Urinary bladder (tissue), 4 donors: ENCODE data around the gene HOXA5. TPM values are rescaled to one million over a fixed set of nuclear protein-coding genes. Genes with fewer than 3 reads are reported as not detected.

Source experiments
- DNase-seq: peaks from one replicate; pipeline ENCODE4 v3.0.0-alpha.2; 2015; ENCODE audit errors: extremely low spot score
- H3K27ac ChIP-seq: one replicate; pipeline ENCODE4 v1.5.1; 2013; ENCODE audit warnings: low read depth, mild to moderate bottlenecking, moderate library complexity
- H3K36me3 ChIP-seq: one replicate; pipeline ENCODE4 v1.6.1; 2013; ENCODE audit warnings: mild to moderate bottlenecking, moderate library complexity; ENCODE audit not compliant: insufficient read depth
- H3K4me1 ChIP-seq: one replicate; pipeline ENCODE4 v1.6.1; 2013; ENCODE audit warnings: mild to moderate bottlenecking, moderate library complexity; ENCODE audit not compliant: insufficient read depth
- H3K4me3 ChIP-seq: one replicate; pipeline ENCODE4 v1.5.1; 2013; ENCODE audit warnings: low read depth, low read length
- WGBS: extraction: QIAGEN DNeasy Blood & Tissue Kit; methylation state at CpG from one replicate; pipeline ENCODE4 v1.1.7; 2013; 5-methylcytosine and 5-hydroxymethylcytosine counted together
- polyA plus RNA-seq: library from polyadenylated mRNA; stranded (reverse); fragments of 200-250 nt; gene quantifications from one replicate; pipeline ENCODE4 v1.2.3, GENCODE V29; 2013
- total RNA-seq: library from RNA; depleted of rRNA; stranded (reverse); fragments of >200 nt; gene quantifications from one replicate; pipeline ENCODE4 v1.2.3, GENCODE V29; 2014
- donor health status: healthy with polysubstance abuse.
- donor health status: healthy.

Gene HOXA5
- total and polyA plus RNA-seq, 2 donors, result 9.9 to 12.5 TPM

GRCh38 chr7:27138985-27139333, 4.5 kb downstream of the HOXA5 start:
- Histone ChIP-seq H3K36me3 (peaks cover 3% of the 10 kb centered on the region), H3K4me1 (no peaks in the 10 kb centered on the region), H3K4me3 (peak overlapping the region; percentile 18), H3K27ac (peak overlapping the region; percentile 69)
- DNase-seq, result no peak
- 76% methylated on average over 11 of the region's 11 CpGs for WGBS

GRCh38 chr7:27138472-27138871, 5.0 kb downstream of the HOXA5 start:
- DNase-seq, result no peak
- Histone ChIP-seq H3K27ac (peak overlapping the region; percentile 53), H3K4me1 (no peaks in the 10 kb centered on the region), H3K36me3 (peaks cover 3% of the 10 kb centered on the region), H3K4me3 (no peak overlapping the region)
- WGBS, result 92% methylated on average over 1 of the region's 1 CpG

GRCh38 chr7:27137640-27138315, 5.7 kb downstream of the HOXA5 start:
- Histone ChIP-seq H3K4me3 (no peak overlapping the region), H3K4me1 (no peaks in the 10 kb centered on the region), H3K27ac (no peak overlapping the region)

GRCh38 chr7:27134392-27134791, 9.1 kb downstream of the HOXA5 start:
- Histone ChIP-seq H3K36me3 (no peaks in the 10 kb centered on the region), H3K4me1 (peaks cover 3% of the 10 kb centered on the region), H3K27ac (no peak overlapping the region), H3K4me3 (no peak overlapping the region)
- WGBS, result 35% methylated on average over 2 of the region's 2 CpGs
- DNase-seq, result no peak

More at GRCh38 chr7:27137640-27138315, 5.7 kb downstream of the HOXA5 start:
- no peak for DNase-seq
- WGBS, result 82% methylated on average over 2 of the region's 2 CpGs
- H3K36me3 ChIP-seq, result no peaks in the 10 kb centered on the region

- H3K4me1 ChIP-seq, result peaks cover 3% of the 10 kb centered on the region
- no peaks in the 10 kb centered on the region for H3K36me3 ChIP-seq
- 66% methylated on average over 18 of the region's 18 CpGs for WGBS
- no peak overlapping the region for H3K27ac ChIP-seq
- DNase-seq, result no peak
- H3K4me3 ChIP-seq, result no peak overlapping the region
Observed at GRCh38 chr7:27133409-27134231, 9.9 kb downstream of the HOXA5 start.

- Histone ChIP-seq H3K4me1 (peaks cover 3% of the 10 kb centered on the region), H3K4me3 (no peak overlapping the region), H3K27ac (no peak overlapping the region), H3K36me3 (no peaks in the 10 kb centered on the region)
- DNase-seq, result no peak
- 40% methylated on average over 6 of the region's 6 CpGs for WGBS
Observed at GRCh38 chr7:27132978-27133377, 10.5 kb downstream of the HOXA5 start.

- 79% methylated on average over 2 of the region's 2 CpGs for WGBS
- Histone ChIP-seq H3K27ac (no peak overlapping the region), H3K36me3 (no peaks in the 10 kb centered on the region), H3K4me3 (no peak overlapping the region), H3K4me1 (peaks cover 3% of the 10 kb centered on the region)
- DNase-seq, result no peak
Observed at GRCh38 chr7:27132214-27132613, 11.3 kb downstream of the HOXA5 start.

- Histone ChIP-seq H3K4me1 (peaks cover 3% of the 10 kb centered on the region), H3K27ac (no peak overlapping the region)
Observed at GRCh38 chr7:27131390-27131819, 12.1 kb downstream of the HOXA5 start.

GRCh38 chr7:27130540-27131389, 12.7 kb downstream of the HOXA5 start, which contains the start of gene HOXA4:
HOXA4 (minus strand) TSS chr7:27130757; CDS start chr7:27130733, 24 bp downstream.
- H3K4me3 ChIP-seq, result peak within 1 kb of the TSS; percentile 89
- H3K4me1 ChIP-seq, result peaks cover 3% of the 10 kb centered on the region
- peak; percentile 82 for DNase-seq
- no peaks in the 10 kb centered on the region for H3K36me3 ChIP-seq
- WGBS, result 3% methylated on average over 67 of the region's 67 CpGs
- H3K27ac ChIP-seq, result peak within 1 kb of the TSS; percentile 60

More at GRCh38 chr7:27131390-27131819, 12.1 kb downstream of the HOXA5 start:
- H3K36me3 ChIP-seq, result no peaks in the 10 kb centered on the region
- peak overlapping the region; percentile 89 for H3K4me3 ChIP-seq
- WGBS, result 49% methylated on average over 12 of the region's 12 CpGs
- no peak for DNase-seq

GRCh38 chr7:27129729-27130539, 13.5 kb downstream of the HOXA5 start:
- DNase-seq, result no peak
- 10% methylated on average over 72 of the region's 72 CpGs for WGBS
- H3K36me3 ChIP-seq, result no peaks in the 10 kb centered on the region
- peak overlapping the region; percentile 89 for H3K4me3 ChIP-seq
- H3K27ac ChIP-seq, result peak overlapping the region; percentile 60
- H3K4me1 ChIP-seq, result peaks cover 3% of the 10 kb centered on the region

GRCh38 chr7:27128776-27129728, 14.4 kb downstream of the HOXA5 start:
- WGBS, result 77% methylated on average over 28 of the region's 28 CpGs
- Histone ChIP-seq H3K36me3 (no peaks in the 10 kb centered on the region), H3K4me1 (peaks cover 3% of the 10 kb centered on the region), H3K4me3 (peak overlapping the region; percentile 89), H3K27ac (no peak overlapping the region)
- no peak for DNase-seq

- Histone ChIP-seq H3K4me1 (peaks cover 3% of the 10 kb centered on the region), H3K36me3 (no peaks in the 10 kb centered on the region), H3K27ac (no peak overlapping the region), H3K4me3 (no peak overlapping the region)
- 32% methylated on average over 2 of the region's 2 CpGs for WGBS
- no peak for DNase-seq
Observed at GRCh38 chr7:27128034-27128433, 15.4 kb downstream of the HOXA5 start.
